Ovary (tissue), 9 donors: ENCODE results near the gene TGM2. TPM values are rescaled to one million over a fixed set of nuclear protein-coding genes. Genes with fewer than 3 reads are reported as not detected.

Experiments
- DNase-seq, 5 donors: peaks; one replicate each; pipeline ENCODE4 v3.0.0-alpha.2; 2019 to 2020
- H3K27ac ChIP-seq, 2 donors: fragments of 200-600 bp; one replicate each; pipeline versions ENCODE4 v1.5.1 to v1.8.0; 2019 to 2022
- H3K27me3 ChIP-seq: fragments of 200-600 bp; one replicate; pipeline ENCODE4 v1.8.0; 2022
- H3K36me3 ChIP-seq: fragments of 200-600 bp; sonication (generic); one replicate; pipeline ENCODE4 v1.5.1; 2019
- H3K4me1 ChIP-seq: one replicate; pipeline ENCODE4 v1.8.1; 2013; ENCODE audit warnings: mild to moderate bottlenecking, moderate library complexity; ENCODE audit not compliant: insufficient read depth
- H3K4me3 ChIP-seq: fragments of 200-600 bp; sonication (generic); one replicate; pipeline ENCODE4 v1.5.1; 2017
- H3K9me3 ChIP-seq, 2 donors: fragments of 200-600 bp in 1 of 2; sonication (generic) in 1 of 2; one replicate each; pipeline versions ENCODE4 v1.5.1 to v1.8.1; 2013 to 2019; ENCODE audit warnings: mild to moderate bottlenecking in 1 of 2, moderate library complexity in 1 of 2
- CTCF ChIP-seq, 3 donors: fragments of 450-650 bp in 2 of 3; fragments of 200-600 bp in 1 of 3; IDR thresholded peaks; one replicate each; pipeline versions ENCODE4 v1.5.1 to v1.8.0; 2016 to 2022; ENCODE audit warnings: antibody characterized with exemption in 3 of 3, mild to moderate bottlenecking in 1 of 3
- EP300 ChIP-seq: sonication (generic); formaldehyde crosslinking; IDR thresholded peaks from one replicate; pipeline ENCODE4 v1.6.1; 2017; ENCODE audit warnings: antibody characterized with exemption
- POLR2A ChIP-seq: fragments of 450-650 bp; IDR thresholded peaks from one replicate; pipeline ENCODE4 v1.6.1; 2017; ENCODE audit warnings: antibody characterized with exemption, mild to moderate bottlenecking, moderate library complexity
- WGBS, 3 donors: extraction: QIAGEN DNeasy Blood & Tissue Kit in 1 of 3; methylation state at CpG; one replicate each; pipeline versions ENCODE4 v1.1.5 to v1.1.7; 2013 to 2017; 5-methylcytosine and 5-hydroxymethylcytosine counted together
- intact Hi-C, 4 donors: fragments of 100-400 bp; cut with DNase I; formaldehyde crosslinking; loops; one replicate each; pipeline versions ENCODE4 v1.11.0 to v1.15.1; 2022 to 2023
- polyA plus RNA-seq, 2 donors: library from polyadenylated mRNA; stranded (reverse); fragments of 200-250 nt in 1 of 2; fragments of 350-450 nt in 1 of 2; fragmentation: Illumina TruSeq in 1 of 2; extraction: RNeasy Lipid Tissue Mini Kit (QIAGEN cat#74804) in 1 of 2; gene quantifications; one replicate each; pipeline ENCODE4 v1.2.3, GENCODE V29; 2013 to 2014
- total RNA-seq, 7 donors: library from RNA; depleted of rRNA in 2 of 7; stranded (reverse); fragments of >200 nt in 2 of 7; fragmentation: NEBNext Ultra II Directional in 3 of 7; extraction: Animal tissue kit (Norgen Biotek cat#: 25700) in 3 of 7; gene quantifications; one replicate each; pipeline versions ENCODE4 v1.1.0 to v1.2.4, GENCODE V29; 2016 to 2023
- donor health status: DM: no; HTN: no; CAD: no; lungs with moderate emphysema.
- donor health status: DM: no; HTN: no; CAD: no.
- donor health status: Bipolar disorder and iron deficiency.
- donor health status: DM: yes; HTN: yes; CAD: no.
- donor health status: DM: no; HTN: no; CAD: no.
- donor health status: DM: yes; HTN: yes; CAD: no.

TGM2 gene
- total and polyA plus RNA-seq, 9 donors: 15.0 to 320 (median 52.8) TPM

DNA sequence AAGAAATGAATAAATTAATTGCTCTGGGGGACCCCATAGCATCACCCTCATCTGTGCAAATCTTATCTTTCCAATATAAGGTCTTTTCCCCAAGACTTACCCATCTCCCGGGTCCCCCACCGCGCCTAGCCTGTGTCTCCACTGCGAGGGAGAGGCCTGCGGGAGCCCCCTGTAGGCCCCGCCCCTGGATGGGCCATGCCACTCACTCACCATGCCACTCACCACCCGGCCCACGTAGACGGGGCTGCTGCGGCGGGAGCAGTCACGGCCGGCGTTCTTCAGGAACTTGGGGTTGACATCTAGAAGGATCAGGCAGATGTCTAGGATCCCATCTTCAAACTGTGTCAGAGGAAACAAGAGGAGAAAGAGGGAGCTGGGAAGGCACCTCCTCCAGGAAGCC is 17.3 kb downstream of the TGM2 start:
- no peaks in the 10 kb centered on the region for H3K27me3 ChIP-seq
- WGBS, 3 donors: 94 to 96% (median 95%) methylated on average over 14 of the region's 14 CpGs
- H3K27ac ChIP-seq: no peak overlapping the region
- H3K9me3 ChIP-seq: no peaks in the 10 kb centered on the region
- intact Hi-C loops: no loop called here
- H3K36me3 ChIP-seq: no peaks in the 10 kb centered on the region
- peaks cover 20% of the 10 kb centered on the region for H3K4me1 ChIP-seq
- H3K4me3 ChIP-seq: no peak overlapping the region
- TF ChIP-seq POLR2A (no peak), CTCF (IDR thresholded peaks at IDR 0.05) (no peak), EP300 (no peak)
- no peak for DNase-seq

GRCh38 chr20:38147163-38147562 is 17.9 kb downstream of the TGM2 start:
- H3K4me3 ChIP-seq: no peak overlapping the region
- WGBS, 3 donors: 72 to 81% (median 79%) methylated on average over 9 of the region's 9 CpGs
- intact Hi-C loops: no loop called here
- no peaks in the 10 kb centered on the region for H3K27me3 ChIP-seq
- H3K9me3 ChIP-seq: no peaks in the 10 kb centered on the region
- peaks cover 19% of the 10 kb centered on the region for H3K4me1 ChIP-seq
- no peak for TF ChIP-seq CTCF (IDR thresholded peaks at IDR 0.05)
- no peak for TF ChIP-seq EP300
- no peak for TF ChIP-seq POLR2A
- no peaks in the 10 kb centered on the region for H3K36me3 ChIP-seq
- no peak for DNase-seq
- H3K27ac ChIP-seq: no peak overlapping the region

GRCh38 chr20:38146628-38147027 is 18.4 kb downstream of the TGM2 start:
- Histone ChIP-seq H3K27me3 (no peaks in the 10 kb centered on the region), H3K4me3 (no peak overlapping the region), H3K36me3 (no peaks in the 10 kb centered on the region), H3K27ac (no peak overlapping the region), H3K9me3 (no peaks in the 10 kb centered on the region), H3K4me1 (peaks cover 17% of the 10 kb centered on the region)
- 94 to 95% (median 94%) methylated on average over 19 to 20 of the region's 20 CpGs for WGBS, 3 donors
- DNase-seq: no peak
- TF ChIP-seq CTCF (IDR thresholded peaks at IDR 0.05) (no peak), EP300 (no peak), POLR2A (no peak)
- intact Hi-C loops: no loop called here

DNA sequence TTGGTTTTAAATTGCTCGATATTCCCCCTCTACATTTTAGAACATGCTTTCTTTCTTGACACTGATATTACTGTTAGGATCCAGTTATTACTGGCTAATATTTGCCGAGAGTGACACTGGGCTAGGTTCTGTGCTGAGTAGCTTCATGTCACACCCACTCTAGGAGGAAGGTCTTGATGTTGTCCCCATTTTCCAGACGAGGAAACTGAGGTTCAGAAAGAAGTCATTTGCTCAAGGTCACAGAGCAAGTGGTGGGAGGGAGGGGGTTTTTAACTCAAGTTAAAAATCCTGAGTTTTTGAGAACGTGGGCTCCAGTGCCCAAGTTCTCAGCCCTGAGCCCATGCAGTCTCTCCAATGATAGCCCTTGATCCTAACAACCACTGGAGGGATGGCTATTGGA is 18.9 kb downstream of the TGM2 start:
- TF ChIP-seq POLR2A (no peak), CTCF (IDR thresholded peaks at IDR 0.05) (no peak), EP300 (no peak)
- H3K4me3 ChIP-seq: no peak overlapping the region
- 84 to 92% (median 85%) methylated on average over 4 of the region's 4 CpGs for WGBS, 3 donors
- H3K4me1 ChIP-seq: peaks cover 17% of the 10 kb centered on the region
- no peak for DNase-seq
- intact Hi-C loops: no loop called here
- no peaks in the 10 kb centered on the region for H3K36me3 ChIP-seq
- H3K27ac ChIP-seq: no peak overlapping the region
- H3K9me3 ChIP-seq: no peaks in the 10 kb centered on the region
- H3K27me3 ChIP-seq: no peaks in the 10 kb centered on the region

GRCh38 chr20:38145729-38146075 is 19.4 kb downstream of the TGM2 start:
- Histone ChIP-seq H3K4me3 (no peak overlapping the region), H3K27me3 (no peaks in the 10 kb centered on the region), H3K27ac (no peak overlapping the region), H3K9me3 (no peaks in the 10 kb centered on the region), H3K4me1 (peaks cover 17% of the 10 kb centered on the region), H3K36me3 (no peaks in the 10 kb centered on the region)
- intact Hi-C loops: no loop called here
- WGBS, 3 donors: 92 to 94% (median 94%) methylated on average over 4 of the region's 4 CpGs
- TF ChIP-seq EP300 (no peak), POLR2A (no peak), CTCF (IDR thresholded peaks at IDR 0.05) (no peak)
- no peak for DNase-seq
